GM13976 (cell line): ENCODE data around the gene MCOLN3.

Experiments
- DNase-seq: peaks from one replicate; pipeline ENCODE4 v3.0.0; 2012; ENCODE audit warnings: low spot score
- CTCF ChIP-seq: IDR thresholded peaks from 2 replicates; pipeline ENCODE4 v1.5.1; 2012; ENCODE audit warnings: borderline replicate concordance, mild to moderate bottlenecking; ENCODE audit not compliant: insufficient read depth; ENCODE audit errors: extremely low read depth, missing control alignments, control extremely low read depth
- in situ Hi-C: fragments of 300-500 bp; cut with MboI; formaldehyde crosslinking; loops from one replicate; pipeline ENCODE4 v1.12.0; 2022; ENCODE audit warnings: low sequenced_read_pairs, mixed read lengths, inconsistent platforms; ENCODE audit not compliant: unreplicated experiment

The MCOLN3 gene, protein sequence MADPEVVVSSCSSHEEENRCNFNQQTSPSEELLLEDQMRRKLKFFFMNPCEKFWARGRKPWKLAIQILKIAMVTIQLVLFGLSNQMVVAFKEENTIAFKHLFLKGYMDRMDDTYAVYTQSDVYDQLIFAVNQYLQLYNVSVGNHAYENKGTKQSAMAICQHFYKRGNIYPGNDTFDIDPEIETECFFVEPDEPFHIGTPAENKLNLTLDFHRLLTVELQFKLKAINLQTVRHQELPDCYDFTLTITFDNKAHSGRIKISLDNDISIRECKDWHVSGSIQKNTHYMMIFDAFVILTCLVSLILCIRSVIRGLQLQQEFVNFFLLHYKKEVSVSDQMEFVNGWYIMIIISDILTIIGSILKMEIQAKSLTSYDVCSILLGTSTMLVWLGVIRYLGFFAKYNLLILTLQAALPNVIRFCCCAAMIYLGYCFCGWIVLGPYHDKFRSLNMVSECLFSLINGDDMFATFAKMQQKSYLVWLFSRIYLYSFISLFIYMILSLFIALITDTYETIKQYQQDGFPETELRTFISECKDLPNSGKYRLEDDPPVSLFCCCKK

GRCh38 chr1:85048296-85049064 lies at the start of gene MCOLN3:
MCOLN3 (minus strand) TSS chr1:85048500; CDS start chr1:85045360, 3,140 bp downstream.
- in situ Hi-C loops, result no loop called here
- TF ChIP-seq CTCF, result no peak

DNA sequence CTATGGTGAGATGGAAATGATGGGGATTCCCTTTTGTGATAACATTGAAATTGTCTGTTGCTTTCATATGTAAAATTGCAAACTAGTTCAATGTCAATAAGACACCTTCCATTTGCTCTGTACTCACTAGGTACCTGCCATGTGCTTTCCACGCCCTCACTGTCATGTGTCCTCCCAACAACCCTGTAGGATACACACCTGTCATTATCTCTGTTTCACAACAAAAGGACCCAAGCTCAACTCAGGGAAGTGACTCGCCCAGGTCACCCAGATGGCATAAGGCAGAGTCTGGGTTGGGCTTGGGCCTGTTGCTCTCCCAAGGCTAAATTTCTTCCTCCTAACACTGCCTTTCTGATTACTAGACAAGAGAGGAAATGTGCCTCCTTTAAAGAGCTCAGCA lies 45.3 kb upstream of the MCOLN3 start:
- no peak for DNase-seq
- no peak for TF ChIP-seq CTCF
- in situ Hi-C loops, result no loop called here

More at GRCh38 chr1:85048296-85049064, at the start of gene MCOLN3:
- peak; percentile 72 for DNase-seq

GRCh38 chr1:85091671-85092280 lies 43.5 kb upstream of the MCOLN3 start:
- DNase-seq, result no peak
- in situ Hi-C loops, result no loop called here
- no peak for TF ChIP-seq CTCF

DNA sequence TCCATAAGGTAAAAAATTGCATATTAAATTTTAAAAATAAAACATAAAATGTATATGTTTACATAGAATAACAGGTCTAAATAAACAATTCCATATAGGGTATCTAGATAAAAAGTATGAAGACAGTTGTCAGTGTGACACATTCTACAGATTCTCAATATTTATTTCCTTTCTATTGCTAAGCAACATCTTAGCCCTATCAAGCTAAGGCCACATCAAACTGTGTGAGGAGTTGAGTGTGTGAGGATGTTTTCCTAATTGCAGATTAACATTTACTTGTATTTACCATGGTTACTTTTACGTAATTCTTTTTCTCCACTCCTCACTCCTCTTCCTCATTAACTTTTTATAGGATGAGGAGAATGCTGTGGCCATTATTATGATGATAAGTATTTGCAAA lies 41.9 kb upstream of the MCOLN3 start:
- TF ChIP-seq CTCF, result no peak
- DNase-seq, result no peak
- in situ Hi-C loops, result no loop called here

GRCh38 chr1:85089203-85089602 lies 40.9 kb upstream of the MCOLN3 start:
- no peak for DNase-seq
- TF ChIP-seq CTCF, result no peak
- in situ Hi-C loops, result no loop called here

- DNase-seq, result no peak
- no peak for TF ChIP-seq CTCF
- in situ Hi-C loops, result no loop called here
Measured at GRCh38 chr1:85088408-85088784, 40.1 kb upstream of the MCOLN3 start.
